OCI-LY1 (cell line): ENCODE results near the gene IL31RA.

Source experiments
- EZH2 ChIP-seq: fragments of 200-600 bp; sonication (generic), shearing (Covaris generic); IDR thresholded peaks from 2 replicates; pipeline ENCODE4 v1.8.0; 2017; ENCODE audit warnings: borderline replicate concordance, mixed run types, mild to moderate bottlenecking, antibody characterized with exemption, low read length, moderate library complexity, mixed read lengths
- TF ChIP-seq, protein P1 (sequence below): fragments of 200-600 bp; sonication (generic), shearing (Covaris generic); IDR thresholded peaks from 2 replicates; pipeline ENCODE4 v1.5.1; 2017; ENCODE audit warnings: mild to moderate bottlenecking, antibody characterized with exemption, low read length, moderate library complexity, mixed read lengths

DNA sequence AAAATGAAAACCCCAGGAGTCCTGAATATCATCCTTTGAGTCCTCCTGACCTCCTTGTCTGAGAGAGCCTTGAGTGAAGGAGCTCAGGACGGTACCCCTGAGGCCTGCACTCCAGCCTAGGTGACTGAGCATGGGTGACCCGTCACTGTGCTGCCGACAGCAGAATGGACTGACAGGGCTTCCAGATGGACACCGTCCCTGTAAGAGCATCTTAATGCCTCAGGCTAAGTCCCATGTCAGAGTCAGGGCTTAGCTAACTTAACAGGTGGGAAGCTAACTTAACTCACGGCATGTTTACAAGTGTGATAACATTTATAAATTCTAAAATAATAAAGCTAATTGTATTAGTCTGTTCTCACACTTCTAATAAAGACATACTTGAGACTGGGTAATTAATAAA, 75.3 kb downstream of the IL31RA start:
- TF ChIP-seq, protein P1, sequence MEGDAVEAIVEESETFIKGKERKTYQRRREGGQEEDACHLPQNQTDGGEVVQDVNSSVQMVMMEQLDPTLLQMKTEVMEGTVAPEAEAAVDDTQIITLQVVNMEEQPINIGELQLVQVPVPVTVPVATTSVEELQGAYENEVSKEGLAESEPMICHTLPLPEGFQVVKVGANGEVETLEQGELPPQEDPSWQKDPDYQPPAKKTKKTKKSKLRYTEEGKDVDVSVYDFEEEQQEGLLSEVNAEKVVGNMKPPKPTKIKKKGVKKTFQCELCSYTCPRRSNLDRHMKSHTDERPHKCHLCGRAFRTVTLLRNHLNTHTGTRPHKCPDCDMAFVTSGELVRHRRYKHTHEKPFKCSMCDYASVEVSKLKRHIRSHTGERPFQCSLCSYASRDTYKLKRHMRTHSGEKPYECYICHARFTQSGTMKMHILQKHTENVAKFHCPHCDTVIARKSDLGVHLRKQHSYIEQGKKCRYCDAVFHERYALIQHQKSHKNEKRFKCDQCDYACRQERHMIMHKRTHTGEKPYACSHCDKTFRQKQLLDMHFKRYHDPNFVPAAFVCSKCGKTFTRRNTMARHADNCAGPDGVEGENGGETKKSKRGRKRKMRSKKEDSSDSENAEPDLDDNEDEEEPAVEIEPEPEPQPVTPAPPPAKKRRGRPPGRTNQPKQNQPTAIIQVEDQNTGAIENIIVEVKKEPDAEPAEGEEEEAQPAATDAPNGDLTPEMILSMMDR, result no peak
- TF ChIP-seq EZH2, result no peak
